ENCODE results near the gene MBTD1. TPM values are rescaled to one million over a fixed set of nuclear protein-coding genes. Genes with fewer than 3 reads are reported as not detected.
"Not testable (repeated sequence)": the region's sequence is repeated elsewhere in the genome, so short reads cannot be mapped to it uniquely, and the experiment has no call there.

Gene MBTD1
- 7.8 and 8.8 TPM in 2 replicates for total RNA-seq

- Histone ChIP-seq H3K36me3 (ENCODE audit: control insufficient read depth, insufficient read depth, low read length) (no peaks in the 10 kb centered on the region), H3K27me3 (ENCODE audit: control insufficient read depth, insufficient read depth, low read length) (no peaks in the 10 kb centered on the region), H3K4me3 (ENCODE audit: low read depth, low read length) (peak within 1 kb of the TSS; percentile 83)
- DNase-seq (ENCODE audit: low read depth), result peak; percentile 84
- TF ChIP-seq CTCF (IDR thresholded peaks at IDR 0.05; ENCODE audit: insufficient read depth, low read length, poor library complexity, severe bottlenecking), result no peak
These were observed at the start of gene MBTD1 for GRCh38 chr17:51259564-51260236. TSS of gene MBTD1 (minus strand) at chr17:51260049. CDS start at chr17:51225161, 34,888 bp downstream.

DNA sequence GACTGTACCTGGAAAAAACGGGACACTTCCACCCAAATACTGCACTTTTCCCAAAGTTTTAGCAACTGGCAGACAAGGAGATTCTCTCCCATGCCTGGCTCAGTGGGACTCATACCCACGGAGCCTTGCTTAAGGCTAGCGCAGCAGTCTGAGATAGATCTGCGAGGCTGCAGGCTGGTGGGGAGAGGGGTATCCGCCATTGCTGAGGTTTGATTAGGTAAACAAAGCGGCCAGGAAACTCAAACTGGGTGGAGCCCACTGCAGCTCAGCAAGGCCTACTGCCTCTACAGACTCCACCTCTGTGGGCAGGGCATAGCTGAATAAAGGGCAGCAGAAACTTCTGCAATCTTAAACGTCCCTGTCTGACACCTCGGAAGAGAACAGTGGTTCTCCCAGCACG lies 45.3 kb upstream of the MBTD1 start:
- H3K4me3 ChIP-seq (ENCODE audit: low read depth, low read length), result no peak overlapping the region
- DNase-seq (ENCODE audit: low read depth), result no peak
- no peaks in the 10 kb centered on the region for H3K27me3 ChIP-seq (ENCODE audit: control insufficient read depth, insufficient read depth, low read length)
- no peak for TF ChIP-seq CTCF (IDR thresholded peaks at IDR 0.05; ENCODE audit: insufficient read depth, low read length, poor library complexity, severe bottlenecking)
- H3K36me3 ChIP-seq (ENCODE audit: control insufficient read depth, insufficient read depth, low read length), result no peaks in the 10 kb centered on the region

DNA sequence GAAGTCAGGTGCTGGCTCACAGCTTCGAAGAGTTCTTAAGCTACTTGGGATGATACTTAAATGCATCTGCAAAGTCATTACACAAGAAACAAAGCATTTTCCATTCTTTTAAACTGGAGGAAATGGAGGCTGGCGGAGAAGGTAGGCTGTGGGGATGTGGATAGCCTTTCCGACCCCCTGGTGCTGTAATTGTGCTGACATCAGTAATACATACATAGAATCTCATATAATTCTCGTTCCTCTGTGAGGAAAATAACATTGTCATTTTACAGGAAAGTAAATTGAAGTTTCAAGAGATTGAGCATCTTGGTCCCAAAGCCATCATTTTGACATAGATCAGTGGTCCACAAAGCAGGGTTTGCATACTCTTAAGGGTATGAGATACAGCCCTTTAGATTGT lies 40.0 kb upstream of the MBTD1 start:
- Histone ChIP-seq H3K36me3 (ENCODE audit: control insufficient read depth, insufficient read depth, low read length) (no peaks in the 10 kb centered on the region), H3K4me3 (ENCODE audit: low read depth, low read length) (no peak overlapping the region), H3K27me3 (ENCODE audit: control insufficient read depth, insufficient read depth, low read length) (no peaks in the 10 kb centered on the region)
- DNase-seq (ENCODE audit: low read depth), result no peak
- no peak for TF ChIP-seq CTCF (IDR thresholded peaks at IDR 0.05; ENCODE audit: insufficient read depth, low read length, poor library complexity, severe bottlenecking)

GRCh38 chr17:51298508-51299371 lies 38.9 kb upstream of the MBTD1 start:
- Histone ChIP-seq H3K36me3 (ENCODE audit: control insufficient read depth, insufficient read depth, low read length) (no peaks in the 10 kb centered on the region), H3K4me3 (ENCODE audit: low read depth, low read length) (no peak overlapping the region), H3K27me3 (ENCODE audit: control insufficient read depth, insufficient read depth, low read length) (no peaks in the 10 kb centered on the region)
- peak; percentile 79 for TF ChIP-seq CTCF (IDR thresholded peaks at IDR 0.05; ENCODE audit: insufficient read depth, low read length, poor library complexity, severe bottlenecking)
- DNase-seq (ENCODE audit: low read depth), result peak; percentile 18

GRCh38 chr17:51294338-51294737 lies 34.5 kb upstream of the MBTD1 start:
- not testable (repeated sequence) for H3K27me3 ChIP-seq (ENCODE audit: control insufficient read depth, insufficient read depth, low read length); DNase-seq (ENCODE audit: low read depth); H3K36me3 ChIP-seq (ENCODE audit: control insufficient read depth, insufficient read depth, low read length); H3K4me3 ChIP-seq (ENCODE audit: low read depth, low read length)

DNA sequence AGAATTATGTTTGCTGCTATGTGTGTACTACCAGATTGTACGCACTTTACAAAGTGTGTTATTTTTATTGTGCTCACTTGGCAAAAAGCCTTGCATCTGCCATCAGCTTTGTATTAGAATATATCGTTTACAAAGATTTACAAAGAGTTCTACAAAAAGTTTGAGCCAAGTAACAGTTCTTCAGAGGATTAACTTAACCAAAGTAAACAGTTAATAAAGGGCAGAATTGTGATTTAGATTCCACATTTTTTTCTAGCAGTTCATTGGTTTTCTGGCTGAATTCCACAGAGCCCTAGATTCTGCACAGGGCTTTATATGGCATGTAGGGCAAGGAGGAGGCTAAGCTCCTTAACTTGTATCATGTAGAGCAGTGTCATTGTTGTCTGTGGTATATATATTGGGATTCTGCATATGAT lies 29.9 kb upstream of the MBTD1 start:
- H3K4me3 ChIP-seq (ENCODE audit: low read depth, low read length), result no peak overlapping the region
- peaks cover 2% of the 10 kb centered on the region for H3K36me3 ChIP-seq (ENCODE audit: control insufficient read depth, insufficient read depth, low read length)
- no peak for TF ChIP-seq CTCF (IDR thresholded peaks at IDR 0.05; ENCODE audit: insufficient read depth, low read length, poor library complexity, severe bottlenecking)
- no peaks in the 10 kb centered on the region for H3K27me3 ChIP-seq (ENCODE audit: control insufficient read depth, insufficient read depth, low read length)
- DNase-seq (ENCODE audit: low read depth), result no peak
